ENCODE measurements around the gene ZNF195.
"Not testable (repeated sequence)": the region's sequence is repeated elsewhere in the genome, so short reads cannot be mapped to it uniquely, and the experiment has no call there.

GRCh38 chr11:3402861-3403250 is 23.9 kb upstream of the ZNF195 start:
- not testable (repeated sequence) for TF ChIP-seq EZH2 (IDR thresholded peaks at IDR 0.05); POLR2AphosphoS5 (IDR thresholded peaks at IDR 0.05; ENCODE audit: borderline replicate concordance, low read depth, low read length); FOXP2 (optimal IDR thresholded peaks at IDR 0.05; ENCODE audit: control extremely low read depth, extremely low read length, insufficient read depth)
